ENCODE measurements around the gene TPPP2.

TPPP2 gene

GRCh38 chr14:21016413-21017190 lies 13.4 kb upstream of the TPPP2 start:
- TF ChIP-seq CTCF (IDR thresholded peaks at IDR 0.05; ENCODE audit: borderline replicate concordance, insufficient read depth, low read depth, low read length), result no peak
- no peak overlapping the region for H3K4me3 ChIP-seq (ENCODE audit: low read depth, low read length)

- TF ChIP-seq CTCF (IDR thresholded peaks at IDR 0.05; ENCODE audit: borderline replicate concordance, insufficient read depth, low read depth, low read length), result no peak
- no peak overlapping the region for H3K4me3 ChIP-seq (ENCODE audit: low read depth, low read length)
Observed at GRCh38 chr14:21017528-21018245, 12.3 kb upstream of the TPPP2 start.

GRCh38 chr14:21018286-21018685 lies 11.7 kb upstream of the TPPP2 start:
- no peak for TF ChIP-seq CTCF (IDR thresholded peaks at IDR 0.05; ENCODE audit: borderline replicate concordance, insufficient read depth, low read depth, low read length)

GRCh38 chr14:21018781-21019180 lies 11.2 kb upstream of the TPPP2 start:
- no peak for TF ChIP-seq CTCF (IDR thresholded peaks at IDR 0.05; ENCODE audit: borderline replicate concordance, insufficient read depth, low read depth, low read length)
- H3K4me3 ChIP-seq (ENCODE audit: low read depth, low read length), result no peak overlapping the region

More at GRCh38 chr14:21018286-21018685, 11.7 kb upstream of the TPPP2 start:
- H3K4me3 ChIP-seq (ENCODE audit: low read depth, low read length), result no peak overlapping the region

GRCh38 chr14:21019366-21019765 lies 10.7 kb upstream of the TPPP2 start:
- H3K4me3 ChIP-seq (ENCODE audit: low read depth, low read length), result no peak overlapping the region
- no peak for TF ChIP-seq CTCF (IDR thresholded peaks at IDR 0.05; ENCODE audit: borderline replicate concordance, insufficient read depth, low read depth, low read length)

- no peak for TF ChIP-seq CTCF (IDR thresholded peaks at IDR 0.05; ENCODE audit: borderline replicate concordance, insufficient read depth, low read depth, low read length)
Observed at GRCh38 chr14:21020977-21021545, 9.0 kb upstream of the TPPP2 start.

More at GRCh38 chr14:21020977-21021545, 9.0 kb upstream of the TPPP2 start:
- no peak overlapping the region for H3K4me3 ChIP-seq (ENCODE audit: low read depth, low read length)
